HFF-Myc (cell line): ENCODE results near the gene PANK2.

Experiments used
- DNase-seq: peaks from one replicate; pipeline ENCODE4 v3.0.0-alpha.2; 2011; ENCODE audit warnings: low read depth; ENCODE audit errors: extremely low read depth
- H3K4me3 ChIP-seq: replicated peaks from 2 replicates; pipeline ENCODE4 v1.5.1; 2011; ENCODE audit warnings: low read depth, mild to moderate bottlenecking, control low read depth, low read length
- CTCF ChIP-seq: IDR thresholded peaks from 2 replicates; pipeline ENCODE4 v1.5.1; 2012; ENCODE audit warnings: mild to moderate bottlenecking, low read depth, low read length, control low read depth; ENCODE audit errors: missing control alignments

PANK2 gene

GRCh38 chr20:3847429-3847940, 41.7 kb upstream of the PANK2 start:
- no peak for DNase-seq
- no peak for TF ChIP-seq CTCF
- peak overlapping the region; percentile 82 for H3K4me3 ChIP-seq

- no peak overlapping the region for H3K4me3 ChIP-seq
- TF ChIP-seq CTCF, result no peak
- DNase-seq, result no peak
These were observed 40.6 kb upstream of the PANK2 start for GRCh38 chr20:3848565-3848964.

GRCh38 chr20:3854462-3854871, 34.7 kb upstream of the PANK2 start:
- H3K4me3 ChIP-seq, result no peak overlapping the region
- no peak for DNase-seq
- no peak for TF ChIP-seq CTCF

GRCh38 chr20:3857405-3857804, 31.8 kb upstream of the PANK2 start:
- no peak for DNase-seq
- TF ChIP-seq CTCF, result no peak
- no peak overlapping the region for H3K4me3 ChIP-seq

- H3K4me3 ChIP-seq, result no peak overlapping the region
- TF ChIP-seq CTCF, result no peak
- no peak for DNase-seq
These were observed 30.5 kb upstream of the PANK2 start for GRCh38 chr20:3858689-3859088.

GRCh38 chr20:3861191-3861590, 28.0 kb upstream of the PANK2 start:
- no peak for DNase-seq
- H3K4me3 ChIP-seq, result no peak overlapping the region
- no peak for TF ChIP-seq CTCF

GRCh38 chr20:3862333-3862732, 26.9 kb upstream of the PANK2 start:
- no peak for DNase-seq
- H3K4me3 ChIP-seq, result no peak overlapping the region
- no peak for TF ChIP-seq CTCF
